ENCODE results near the gene CAVIN2.

Gene CAVIN2

DNA sequence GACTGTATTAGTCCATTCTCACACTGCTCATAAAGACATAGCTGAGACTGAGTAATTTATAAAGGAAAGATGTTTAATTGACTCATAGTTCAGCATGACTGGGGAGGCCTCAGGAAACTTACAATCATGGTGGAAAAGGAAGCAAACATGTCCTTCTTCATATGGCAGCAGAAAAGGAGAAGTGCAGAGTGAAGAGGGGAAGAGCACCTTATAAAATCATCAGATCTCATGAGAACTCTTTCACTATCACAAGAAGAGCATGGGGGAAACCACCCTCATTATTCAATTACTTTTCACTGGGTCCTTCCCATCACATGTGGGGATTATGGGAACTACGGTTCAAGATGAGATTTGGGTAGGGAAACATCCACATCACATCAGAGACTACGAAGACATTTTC is 43.0 kb upstream of the CAVIN2 start:
- H3K27ac ChIP-seq, result no peak overlapping the region
- no peak for DNase-seq (ENCODE audit: low spot score)
- TF ChIP-seq, protein P1, sequence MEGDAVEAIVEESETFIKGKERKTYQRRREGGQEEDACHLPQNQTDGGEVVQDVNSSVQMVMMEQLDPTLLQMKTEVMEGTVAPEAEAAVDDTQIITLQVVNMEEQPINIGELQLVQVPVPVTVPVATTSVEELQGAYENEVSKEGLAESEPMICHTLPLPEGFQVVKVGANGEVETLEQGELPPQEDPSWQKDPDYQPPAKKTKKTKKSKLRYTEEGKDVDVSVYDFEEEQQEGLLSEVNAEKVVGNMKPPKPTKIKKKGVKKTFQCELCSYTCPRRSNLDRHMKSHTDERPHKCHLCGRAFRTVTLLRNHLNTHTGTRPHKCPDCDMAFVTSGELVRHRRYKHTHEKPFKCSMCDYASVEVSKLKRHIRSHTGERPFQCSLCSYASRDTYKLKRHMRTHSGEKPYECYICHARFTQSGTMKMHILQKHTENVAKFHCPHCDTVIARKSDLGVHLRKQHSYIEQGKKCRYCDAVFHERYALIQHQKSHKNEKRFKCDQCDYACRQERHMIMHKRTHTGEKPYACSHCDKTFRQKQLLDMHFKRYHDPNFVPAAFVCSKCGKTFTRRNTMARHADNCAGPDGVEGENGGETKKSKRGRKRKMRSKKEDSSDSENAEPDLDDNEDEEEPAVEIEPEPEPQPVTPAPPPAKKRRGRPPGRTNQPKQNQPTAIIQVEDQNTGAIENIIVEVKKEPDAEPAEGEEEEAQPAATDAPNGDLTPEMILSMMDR (IDR thresholded peaks at IDR 0.05), result no peak
- H3K4me3 ChIP-seq, result no peak overlapping the region

GRCh38 chr2:191888400-191889166 is 41.7 kb upstream of the CAVIN2 start:
- no peak for DNase-seq (ENCODE audit: low spot score)

GRCh38 chr2:191885650-191886049 is 38.8 kb upstream of the CAVIN2 start:
- DNase-seq (ENCODE audit: low spot score), result no peak
- Histone ChIP-seq H3K4me3 (no peak overlapping the region), H3K27ac (no peak overlapping the region)
- TF ChIP-seq, protein P1 (IDR thresholded peaks at IDR 0.05), result no peak

More at GRCh38 chr2:191888400-191889166, 41.7 kb upstream of the CAVIN2 start:
- Histone ChIP-seq H3K27ac (no peak overlapping the region), H3K4me3 (no peak overlapping the region)
- TF ChIP-seq, protein P1 (IDR thresholded peaks at IDR 0.05), result no peak

DNA sequence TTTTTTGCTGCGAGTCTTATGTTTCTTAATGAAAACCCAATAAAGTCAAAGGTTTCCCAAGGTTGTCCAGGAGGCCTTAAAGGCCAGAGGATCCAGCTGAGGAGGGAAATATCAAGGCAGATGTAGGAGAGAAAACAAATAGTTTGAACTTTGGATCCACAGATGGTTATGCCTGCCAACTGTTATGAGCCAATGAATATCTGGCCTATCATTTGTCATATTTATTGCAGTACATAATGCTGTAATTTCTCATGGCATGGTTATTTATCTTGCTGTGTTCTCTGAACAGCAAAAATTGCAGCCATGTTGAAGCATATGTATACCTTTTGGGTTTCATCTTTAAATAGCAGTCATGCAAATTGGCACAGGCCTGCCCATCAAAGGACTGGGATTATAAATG is 38.2 kb upstream of the CAVIN2 start:
- H3K4me3 ChIP-seq, result no peak overlapping the region
- TF ChIP-seq, protein P1 (IDR thresholded peaks at IDR 0.05), result no peak
- no peak overlapping the region for H3K27ac ChIP-seq
- no peak for DNase-seq (ENCODE audit: low spot score)

DNA sequence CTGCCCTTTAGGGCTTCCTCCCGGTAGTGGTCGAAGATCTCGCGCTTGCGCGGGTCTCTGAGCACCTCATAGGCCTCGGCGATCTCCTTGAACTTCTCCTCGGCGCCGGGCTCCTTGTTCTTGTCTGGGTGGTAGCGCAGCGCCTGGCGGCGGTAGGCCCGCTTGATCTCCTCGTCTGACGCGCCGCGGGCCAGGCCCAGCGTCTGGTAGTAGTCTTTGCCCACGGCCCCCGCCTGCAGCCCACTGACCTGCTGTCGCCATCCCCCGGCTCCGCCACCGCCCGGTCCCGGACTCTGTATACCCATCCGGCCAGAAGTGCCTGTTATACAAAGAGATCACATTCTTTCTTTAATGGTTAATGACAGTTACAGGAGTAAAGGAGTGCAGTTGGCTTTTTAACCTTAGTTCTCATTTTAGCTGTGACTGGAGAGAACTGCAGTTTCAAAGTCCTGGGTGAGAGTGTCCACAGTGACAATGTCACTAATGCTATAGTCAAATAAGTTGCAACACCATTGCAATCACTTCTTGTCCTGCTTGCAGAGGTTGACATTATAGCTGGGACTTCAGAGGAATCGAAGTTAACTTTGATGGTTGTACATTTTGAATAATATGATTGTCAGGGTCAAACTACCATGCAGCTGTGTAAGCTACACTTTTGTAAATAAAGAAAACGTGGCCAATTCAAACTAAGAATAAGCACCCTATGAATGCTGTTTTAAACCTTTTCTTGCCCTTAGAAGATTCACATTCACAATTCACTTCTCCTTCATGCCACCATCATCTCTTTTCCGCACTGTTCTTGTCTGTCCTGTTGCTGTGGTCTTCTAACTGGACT is 35.3 kb upstream of the CAVIN2 start:
- DNase-seq (ENCODE audit: low spot score), result no peak

GRCh38 chr2:191878548-191879279 is 31.8 kb upstream of the CAVIN2 start:
- Histone ChIP-seq H3K4me3 (no peak overlapping the region), H3K27ac (no peak overlapping the region)
- DNase-seq (ENCODE audit: low spot score), result no peak
- TF ChIP-seq, protein P1 (IDR thresholded peaks at IDR 0.05), result no peak

More for the DNA sequence above, 35.3 kb upstream of the CAVIN2 start:
- TF ChIP-seq, protein P1 (IDR thresholded peaks at IDR 0.05), result no peak
- Histone ChIP-seq H3K4me3 (no peak overlapping the region), H3K27ac (no peak overlapping the region)

All from coronary artery (tissue), 2 donors.